ENCODE data around the gene EN2.

Gene EN2

GRCh38 chr7:155470186-155470487, 12.2 kb downstream of the EN2 start:
- no peak for DNase-seq (ENCODE audit: low read depth)
- TF ChIP-seq, protein P1, sequence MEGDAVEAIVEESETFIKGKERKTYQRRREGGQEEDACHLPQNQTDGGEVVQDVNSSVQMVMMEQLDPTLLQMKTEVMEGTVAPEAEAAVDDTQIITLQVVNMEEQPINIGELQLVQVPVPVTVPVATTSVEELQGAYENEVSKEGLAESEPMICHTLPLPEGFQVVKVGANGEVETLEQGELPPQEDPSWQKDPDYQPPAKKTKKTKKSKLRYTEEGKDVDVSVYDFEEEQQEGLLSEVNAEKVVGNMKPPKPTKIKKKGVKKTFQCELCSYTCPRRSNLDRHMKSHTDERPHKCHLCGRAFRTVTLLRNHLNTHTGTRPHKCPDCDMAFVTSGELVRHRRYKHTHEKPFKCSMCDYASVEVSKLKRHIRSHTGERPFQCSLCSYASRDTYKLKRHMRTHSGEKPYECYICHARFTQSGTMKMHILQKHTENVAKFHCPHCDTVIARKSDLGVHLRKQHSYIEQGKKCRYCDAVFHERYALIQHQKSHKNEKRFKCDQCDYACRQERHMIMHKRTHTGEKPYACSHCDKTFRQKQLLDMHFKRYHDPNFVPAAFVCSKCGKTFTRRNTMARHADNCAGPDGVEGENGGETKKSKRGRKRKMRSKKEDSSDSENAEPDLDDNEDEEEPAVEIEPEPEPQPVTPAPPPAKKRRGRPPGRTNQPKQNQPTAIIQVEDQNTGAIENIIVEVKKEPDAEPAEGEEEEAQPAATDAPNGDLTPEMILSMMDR (IDR thresholded peaks at IDR 0.05; ENCODE audit: control insufficient read depth, extremely low read depth, insufficient read depth): no peak
- H3K4me3 ChIP-seq (ENCODE audit: low read depth, low read length): no peak overlapping the region

DNA sequence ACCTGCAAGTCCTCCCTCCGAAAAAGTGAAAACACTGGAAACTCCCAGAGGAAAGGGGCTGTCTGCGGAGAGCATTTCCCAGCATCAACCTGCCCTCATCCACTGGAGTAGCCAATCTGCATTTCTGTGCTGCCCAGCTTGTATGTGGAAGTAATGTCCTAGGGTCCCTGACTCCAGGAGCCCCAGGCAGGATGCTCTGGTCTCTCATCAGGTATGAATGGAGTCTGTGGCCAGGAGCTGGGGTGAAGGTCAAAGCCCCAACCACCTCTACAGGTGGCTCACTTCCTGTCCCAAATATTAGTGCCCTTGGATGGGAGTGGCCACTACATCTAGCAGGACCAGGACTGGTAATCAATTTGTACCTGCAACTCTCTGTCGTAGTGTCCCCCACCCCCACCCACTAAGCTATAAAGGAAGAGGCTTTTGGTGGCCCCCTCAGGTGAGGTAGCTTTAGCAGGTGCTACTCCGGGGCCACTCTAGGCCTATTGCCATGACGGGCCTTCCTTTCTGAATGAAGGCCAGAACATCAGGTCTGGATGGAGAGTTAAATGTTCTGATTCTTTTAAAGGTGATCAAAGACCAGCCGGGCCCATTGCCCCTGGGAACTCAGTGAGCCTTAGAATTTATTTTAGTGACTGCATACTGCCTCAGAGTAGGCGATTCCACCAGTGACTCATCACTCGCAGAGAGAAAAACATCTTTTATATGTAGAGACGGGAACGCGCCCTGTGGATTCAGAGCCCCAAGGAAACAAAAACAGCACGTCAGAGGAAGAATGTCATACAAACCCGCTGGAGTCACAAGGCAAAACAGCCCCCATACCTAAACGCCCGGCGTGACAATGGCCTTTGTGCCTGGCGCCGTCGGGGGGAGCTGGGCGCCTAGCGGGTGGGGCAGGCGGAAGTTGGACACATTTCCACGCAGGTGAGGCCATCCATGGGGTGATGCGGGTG, 13.0 kb downstream of the EN2 start:
- TF ChIP-seq, protein P1 (IDR thresholded peaks at IDR 0.05; ENCODE audit: control insufficient read depth, extremely low read depth, insufficient read depth): no peak
- no peak for DNase-seq (ENCODE audit: low read depth)
- H3K4me3 ChIP-seq (ENCODE audit: low read depth, low read length): no peak overlapping the region

- TF ChIP-seq, protein P1 (IDR thresholded peaks at IDR 0.05; ENCODE audit: control insufficient read depth, extremely low read depth, insufficient read depth): no peak
- no peak for DNase-seq (ENCODE audit: low read depth)
- no peak overlapping the region for H3K4me3 ChIP-seq (ENCODE audit: low read depth, low read length)
These were observed 13.8 kb downstream of the EN2 start for GRCh38 chr7:155471718-155472117.

- TF ChIP-seq, protein P1 (IDR thresholded peaks at IDR 0.05; ENCODE audit: control insufficient read depth, extremely low read depth, insufficient read depth): no peak
- no peak for DNase-seq (ENCODE audit: low read depth)
- H3K4me3 ChIP-seq (ENCODE audit: low read depth, low read length): no peak overlapping the region
These were observed 19.5 kb downstream of the EN2 start for GRCh38 chr7:155477476-155477875.

DNA sequence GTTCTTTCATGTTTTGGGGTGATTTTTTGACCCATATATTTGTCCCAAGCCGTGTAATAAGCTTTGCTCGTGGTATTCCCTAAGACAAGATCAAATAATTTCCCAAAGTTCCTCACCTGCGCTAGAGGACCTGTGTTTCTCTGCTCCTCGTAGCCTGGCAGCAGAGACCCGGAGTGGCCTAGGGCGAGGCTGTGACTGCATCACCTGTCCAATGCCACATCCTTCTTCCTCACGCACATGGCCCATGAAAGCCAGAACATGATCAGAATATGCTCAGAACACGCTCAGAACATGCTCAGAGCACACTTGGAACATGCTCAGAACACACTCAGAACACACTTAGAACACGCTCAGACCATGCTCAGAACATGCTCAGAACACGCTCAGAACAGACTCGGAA, 23.8 kb downstream of the EN2 start:
- no peak for DNase-seq (ENCODE audit: low read depth)
- TF ChIP-seq, protein P1 (IDR thresholded peaks at IDR 0.05; ENCODE audit: control insufficient read depth, extremely low read depth, insufficient read depth): no peak
- no peak overlapping the region for H3K4me3 ChIP-seq (ENCODE audit: low read depth, low read length)

DNA sequence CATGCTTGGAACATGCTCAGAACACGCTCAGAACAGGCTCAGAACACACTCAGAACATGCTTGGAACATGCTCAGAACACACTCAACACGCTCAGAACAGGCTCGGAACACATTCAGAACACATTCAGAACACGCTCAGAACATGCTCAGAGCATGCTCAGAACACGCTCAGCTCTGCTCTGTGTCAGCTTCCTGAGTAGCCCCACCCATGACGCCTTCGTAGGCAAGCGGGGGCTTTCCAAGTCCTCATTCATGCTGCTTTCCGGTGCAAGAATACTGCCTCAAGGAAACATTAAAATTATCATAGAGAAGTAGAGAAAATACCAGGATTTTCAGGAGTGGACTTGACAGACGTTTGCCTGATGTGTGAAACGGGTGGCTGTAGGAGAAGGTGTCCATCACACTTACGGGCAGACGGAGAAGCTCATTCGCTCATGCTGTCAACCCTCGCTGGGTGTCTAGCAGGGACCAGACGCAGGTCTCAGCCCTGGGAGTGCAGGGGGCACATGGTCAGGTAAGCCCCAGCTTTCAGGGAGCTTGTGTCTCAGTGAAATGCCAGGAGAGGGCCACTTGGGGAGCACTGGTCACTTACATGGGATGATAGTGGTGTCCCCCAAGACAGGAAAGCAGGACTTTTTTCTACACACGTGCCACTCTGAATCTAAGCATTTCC, 24.7 kb downstream of the EN2 start:
- TF ChIP-seq, protein P1 (IDR thresholded peaks at IDR 0.05; ENCODE audit: control insufficient read depth, extremely low read depth, insufficient read depth): no peak
- H3K4me3 ChIP-seq (ENCODE audit: low read depth, low read length): no peak overlapping the region
- no peak for DNase-seq (ENCODE audit: low read depth)
